ENCODE data around the gene BDH1. TPM values are rescaled to one million over a fixed set of nuclear protein-coding genes. Genes with fewer than 3 reads are reported as not detected.

BDH1 gene
- total RNA-seq, 1 donor from 2014 or later = 4.7 TPM

GRCh38 chr3:197510642-197511018 is 45.1 kb downstream of the BDH1 start:
- no peaks in the 10 kb centered on the region for H3K9me3 Mint-ChIP-seq (ENCODE audit: unreplicated experiment)

GRCh38 chr3:197508924-197509775 is 46.6 kb downstream of the BDH1 start:
- H3K9me3 Mint-ChIP-seq (ENCODE audit: unreplicated experiment) = no peaks in the 10 kb centered on the region
- H3K27ac Mint-ChIP-seq (ENCODE audit: unreplicated experiment) = no peak overlapping the region
- TF ChIP-seq CTCF (IDR thresholded peaks at IDR 0.05; ENCODE audit: unreplicated experiment) = no peak
- no peak for DNase-seq (ENCODE audit: low spot score)
- no peaks in the 10 kb centered on the region for H3K27me3 Mint-ChIP-seq (ENCODE audit: unreplicated experiment)
- no peak overlapping the region for H3K4me3 Mint-ChIP-seq (ENCODE audit: unreplicated experiment)
- H3K36me3 Mint-ChIP-seq (ENCODE audit: low read depth, unreplicated experiment) = no peaks in the 10 kb centered on the region
- H3K4me1 Mint-ChIP-seq (ENCODE audit: unreplicated experiment) = no peaks in the 10 kb centered on the region

More at GRCh38 chr3:197510642-197511018, 45.1 kb downstream of the BDH1 start:
- TF ChIP-seq CTCF (IDR thresholded peaks at IDR 0.05; ENCODE audit: unreplicated experiment) = no peak
- H3K4me3 Mint-ChIP-seq (ENCODE audit: unreplicated experiment) = no peak overlapping the region
- no peak for DNase-seq (ENCODE audit: low spot score)
- H3K4me1 Mint-ChIP-seq (ENCODE audit: unreplicated experiment) = no peaks in the 10 kb centered on the region
- H3K36me3 Mint-ChIP-seq (ENCODE audit: low read depth, unreplicated experiment) = peaks cover 4% of the 10 kb centered on the region
- H3K27ac Mint-ChIP-seq (ENCODE audit: unreplicated experiment) = peak overlapping the region; percentile 13
- peaks cover 4% of the 10 kb centered on the region for H3K27me3 Mint-ChIP-seq (ENCODE audit: unreplicated experiment)

GRCh38 chr3:197508461-197508860 is 47.3 kb downstream of the BDH1 start:
- no peaks in the 10 kb centered on the region for H3K9me3 Mint-ChIP-seq (ENCODE audit: unreplicated experiment)
- H3K4me3 Mint-ChIP-seq (ENCODE audit: unreplicated experiment) = no peak overlapping the region
- no peak for TF ChIP-seq CTCF (IDR thresholded peaks at IDR 0.05; ENCODE audit: unreplicated experiment)
- H3K27me3 Mint-ChIP-seq (ENCODE audit: unreplicated experiment) = no peaks in the 10 kb centered on the region
- H3K27ac Mint-ChIP-seq (ENCODE audit: unreplicated experiment) = no peak overlapping the region
- no peaks in the 10 kb centered on the region for H3K4me1 Mint-ChIP-seq (ENCODE audit: unreplicated experiment)
- H3K36me3 Mint-ChIP-seq (ENCODE audit: low read depth, unreplicated experiment) = no peaks in the 10 kb centered on the region
- DNase-seq (ENCODE audit: low spot score) = no peak

GRCh38 chr3:197508051-197508451 is 47.7 kb downstream of the BDH1 start:
- Mint-ChIP-seq H3K27me3 (ENCODE audit: unreplicated experiment) (no peaks in the 10 kb centered on the region), H3K36me3 (ENCODE audit: low read depth, unreplicated experiment) (no peaks in the 10 kb centered on the region), H3K4me1 (ENCODE audit: unreplicated experiment) (peaks cover 1% of the 10 kb centered on the region), H3K9me3 (ENCODE audit: unreplicated experiment) (no peaks in the 10 kb centered on the region), H3K27ac (ENCODE audit: unreplicated experiment) (no peak overlapping the region), H3K4me3 (ENCODE audit: unreplicated experiment) (no peak overlapping the region)
- no peak for DNase-seq (ENCODE audit: low spot score)
- TF ChIP-seq CTCF (IDR thresholded peaks at IDR 0.05; ENCODE audit: unreplicated experiment) = no peak

GRCh38 chr3:197507541-197507940 is 48.2 kb downstream of the BDH1 start:
- DNase-seq (ENCODE audit: low spot score) = no peak
- H3K27ac Mint-ChIP-seq (ENCODE audit: unreplicated experiment) = no peak overlapping the region
- H3K36me3 Mint-ChIP-seq (ENCODE audit: low read depth, unreplicated experiment) = no peaks in the 10 kb centered on the region
- no peak for TF ChIP-seq CTCF (IDR thresholded peaks at IDR 0.05; ENCODE audit: unreplicated experiment)
- H3K27me3 Mint-ChIP-seq (ENCODE audit: unreplicated experiment) = no peaks in the 10 kb centered on the region
- H3K4me3 Mint-ChIP-seq (ENCODE audit: unreplicated experiment) = no peak overlapping the region
- H3K4me1 Mint-ChIP-seq (ENCODE audit: unreplicated experiment) = peaks cover 5% of the 10 kb centered on the region
- no peaks in the 10 kb centered on the region for H3K9me3 Mint-ChIP-seq (ENCODE audit: unreplicated experiment)
